SK-N-SH (cell line): ENCODE data around the gene BCL2L11.

ENCODE experiments used
- CHD2 ChIP-seq: fragments of 150-350 bp; IDR thresholded peaks from 2 replicates; pipeline ENCODE4 v1.6.1; 2018; ENCODE audit warnings: low read length; ENCODE audit not compliant: partially characterized antibody
- EP300 ChIP-seq, 2 experiments: IDR thresholded peaks; 2 replicates each; pipeline versions ENCODE4 v1.4.0 to v1.6.1; 2012; ENCODE audit warnings: borderline replicate concordance in 1 of 2, low read depth in 1 of 2, low read length in 1 of 2
- FOXJ3 ChIP-seq: sonication (generic); formaldehyde crosslinking; IDR thresholded peaks from 2 replicates; pipeline ENCODE4 v1.5.1; 2020; ENCODE audit warnings: mild to moderate bottlenecking, missing genetic modification reagents
- FOXM1 ChIP-seq: IDR thresholded peaks from 2 replicates; pipeline ENCODE4 v1.4.0; 2012; ENCODE audit warnings: low read depth, mild to moderate bottlenecking
- GABPA ChIP-seq: IDR thresholded peaks from 2 replicates; pipeline ENCODE4 v1.4.0; 2012; ENCODE audit warnings: low read depth, mild to moderate bottlenecking
- GATA2 ChIP-seq: sonication (generic); formaldehyde crosslinking; IDR thresholded peaks from 2 replicates; pipeline ENCODE4 v1.5.0; 2020; ENCODE audit warnings: mild to moderate bottlenecking, missing genetic modification reagents
- JUND ChIP-seq: IDR thresholded peaks from 2 replicates; pipeline ENCODE4 v1.4.0; 2012
- RCOR1 ChIP-seq: fragments of 150-350 bp; IDR thresholded peaks from 2 replicates; pipeline ENCODE4 v1.6.1; 2017; ENCODE audit warnings: antibody characterized with exemption, low read length
- TAF1 ChIP-seq: IDR thresholded peaks from 2 replicates; pipeline ENCODE4 v1.6.1; 2012; ENCODE audit warnings: low read depth, mild to moderate bottlenecking, low read length, moderate library complexity, borderline replicate concordance
- TEAD4 ChIP-seq: IDR thresholded peaks from 2 replicates; pipeline ENCODE4 v1.4.0; 2012; ENCODE audit warnings: mild to moderate bottlenecking, borderline replicate concordance; ENCODE audit not compliant: insufficient read depth
- YY1 ChIP-seq: IDR thresholded peaks from 2 replicates; pipeline ENCODE4 v1.4.0; 2012; ENCODE audit warnings: low read depth, mild to moderate bottlenecking
- TF ChIP-seq, protein P1 (sequence below): IDR thresholded peaks from 2 replicates; pipeline ENCODE4 v1.4.0; 2012; ENCODE audit warnings: low read depth, borderline replicate concordance
- TF ChIP-seq, protein P2 (sequence below): fragments of 150-350 bp; IDR thresholded peaks from 2 replicates; pipeline ENCODE4 v1.6.1; 2017; ENCODE audit warnings: antibody characterized with exemption, low read length, low read depth, borderline replicate concordance
- TF ChIP-seq, protein P3 (sequence below): fragments of 200-600 bp; sonication (generic); IDR thresholded peaks from 2 replicates; pipeline ENCODE4 v1.6.1; 2017; ENCODE audit warnings: antibody characterized with exemption, mild to moderate bottlenecking, moderate library complexity

DNA sequence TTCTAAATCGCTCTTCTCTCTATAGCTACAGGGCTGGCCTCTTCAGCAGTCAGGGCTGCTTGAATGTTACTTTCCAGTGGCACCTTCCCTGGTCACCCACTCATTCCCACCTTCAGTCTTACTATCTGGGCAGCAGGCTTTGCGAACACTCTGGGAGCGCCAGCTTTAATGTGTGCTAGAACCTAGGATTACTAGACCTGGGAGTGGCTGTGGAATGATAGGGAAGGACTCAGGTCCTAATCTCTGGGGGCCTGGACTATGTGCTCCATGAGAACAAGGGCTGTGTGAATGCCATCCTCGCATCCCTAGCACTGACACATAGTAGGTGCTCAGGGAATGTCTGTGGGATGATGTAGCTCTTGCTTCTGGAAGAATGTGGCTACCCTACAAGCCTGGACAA, 57.6 kb downstream of the BCL2L11 start:
- TF ChIP-seq, protein P1, sequence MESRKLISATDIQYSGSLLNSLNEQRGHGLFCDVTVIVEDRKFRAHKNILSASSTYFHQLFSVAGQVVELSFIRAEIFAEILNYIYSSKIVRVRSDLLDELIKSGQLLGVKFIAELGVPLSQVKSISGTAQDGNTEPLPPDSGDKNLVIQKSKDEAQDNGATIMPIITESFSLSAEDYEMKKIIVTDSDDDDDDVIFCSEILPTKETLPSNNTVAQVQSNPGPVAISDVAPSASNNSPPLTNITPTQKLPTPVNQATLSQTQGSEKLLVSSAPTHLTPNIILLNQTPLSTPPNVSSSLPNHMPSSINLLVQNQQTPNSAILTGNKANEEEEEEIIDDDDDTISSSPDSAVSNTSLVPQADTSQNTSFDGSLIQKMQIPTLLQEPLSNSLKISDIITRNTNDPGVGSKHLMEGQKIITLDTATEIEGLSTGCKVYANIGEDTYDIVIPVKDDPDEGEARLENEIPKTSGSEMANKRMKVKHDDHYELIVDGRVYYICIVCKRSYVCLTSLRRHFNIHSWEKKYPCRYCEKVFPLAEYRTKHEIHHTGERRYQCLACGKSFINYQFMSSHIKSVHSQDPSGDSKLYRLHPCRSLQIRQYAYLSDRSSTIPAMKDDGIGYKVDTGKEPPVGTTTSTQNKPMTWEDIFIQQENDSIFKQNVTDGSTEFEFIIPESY: no peak
- TF ChIP-seq, protein P2, sequence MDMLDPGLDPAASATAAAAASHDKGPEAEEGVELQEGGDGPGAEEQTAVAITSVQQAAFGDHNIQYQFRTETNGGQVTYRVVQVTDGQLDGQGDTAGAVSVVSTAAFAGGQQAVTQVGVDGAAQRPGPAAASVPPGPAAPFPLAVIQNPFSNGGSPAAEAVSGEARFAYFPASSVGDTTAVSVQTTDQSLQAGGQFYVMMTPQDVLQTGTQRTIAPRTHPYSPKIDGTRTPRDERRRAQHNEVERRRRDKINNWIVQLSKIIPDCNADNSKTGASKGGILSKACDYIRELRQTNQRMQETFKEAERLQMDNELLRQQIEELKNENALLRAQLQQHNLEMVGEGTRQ: no peak
- TF ChIP-seq EP300 (IDR thresholded peaks at IDR 0.05; ENCODE audit: borderline replicate concordance in 1 of 2, low read depth in 1 of 2, low read length in 1 of 2): no peak
- TF ChIP-seq, protein P3, sequence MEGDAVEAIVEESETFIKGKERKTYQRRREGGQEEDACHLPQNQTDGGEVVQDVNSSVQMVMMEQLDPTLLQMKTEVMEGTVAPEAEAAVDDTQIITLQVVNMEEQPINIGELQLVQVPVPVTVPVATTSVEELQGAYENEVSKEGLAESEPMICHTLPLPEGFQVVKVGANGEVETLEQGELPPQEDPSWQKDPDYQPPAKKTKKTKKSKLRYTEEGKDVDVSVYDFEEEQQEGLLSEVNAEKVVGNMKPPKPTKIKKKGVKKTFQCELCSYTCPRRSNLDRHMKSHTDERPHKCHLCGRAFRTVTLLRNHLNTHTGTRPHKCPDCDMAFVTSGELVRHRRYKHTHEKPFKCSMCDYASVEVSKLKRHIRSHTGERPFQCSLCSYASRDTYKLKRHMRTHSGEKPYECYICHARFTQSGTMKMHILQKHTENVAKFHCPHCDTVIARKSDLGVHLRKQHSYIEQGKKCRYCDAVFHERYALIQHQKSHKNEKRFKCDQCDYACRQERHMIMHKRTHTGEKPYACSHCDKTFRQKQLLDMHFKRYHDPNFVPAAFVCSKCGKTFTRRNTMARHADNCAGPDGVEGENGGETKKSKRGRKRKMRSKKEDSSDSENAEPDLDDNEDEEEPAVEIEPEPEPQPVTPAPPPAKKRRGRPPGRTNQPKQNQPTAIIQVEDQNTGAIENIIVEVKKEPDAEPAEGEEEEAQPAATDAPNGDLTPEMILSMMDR: no peak
- no peak for TF ChIP-seq GABPA
- no peak for TF ChIP-seq FOXJ3
- TF ChIP-seq TAF1: no peak
- TF ChIP-seq GATA2 (CRISPR knock-in tag): no peak
- no peak for TF ChIP-seq RCOR1
- TF ChIP-seq YY1: no peak
- no peak for TF ChIP-seq FOXM1
- TF ChIP-seq CHD2: no peak
- TF ChIP-seq TEAD4: no peak
- TF ChIP-seq JUND: no peak
